GM12878 (cell line): ENCODE results near the gene TBX5. TPM values are rescaled to one million over a fixed set of nuclear protein-coding genes. Genes with fewer than 3 reads are reported as not detected.

ENCODE experiments used
- ATAC-seq: fragments of 200-7000 bp; cut with Tn5 transposase; 3 replicates; pipeline ENCODE4 v1.9.1; 2020; ENCODE audit warnings: mild to moderate bottlenecking, moderate library complexity
- Bru-seq: library from RNA; stranded (reverse); fragments of 400-500 nt; gene quantifications from one replicate; lab custom pipeline; 2021; lab: Mats Ljungman, UMichigan
- BruChase-seq, 2 experiments: library from RNA; stranded (reverse); fragments of 400-500 nt; gene quantifications; one replicate each; lab custom pipeline; 2021; lab: Mats Ljungman, UMichigan
- BruUV-seq: library from RNA; stranded (reverse); fragments of 400-500 nt; replicated peaks from 2 replicates; lab custom pipeline; 2021; lab: Mats Ljungman, UMichigan
- CTCF ChIA-PET: fragments of 300-600 bp; sonication (Branson Sonifier 250); formaldehyde crosslinking; extraction: SDS; loops from one replicate; lab custom pipeline; 2021; ENCODE audit warnings: inconsistent platforms; lab: Yijun Ruan, JAX
- POLR2A ChIA-PET: fragments of 350-600 bp; formaldehyde crosslinking; extraction: SDS; loops from one replicate; lab custom pipeline; 2021; ENCODE audit warnings: inconsistent platforms; lab: Charles Lee
- RAD21 ChIA-PET: fragments of 300-600 bp; sonication (Branson Sonifier 250); formaldehyde crosslinking; loops from one replicate; lab custom pipeline; 2023; ENCODE audit warnings: antibody characterized with exemption; ENCODE audit not compliant: unreplicated experiment; lab: Charles Lee
- SMC1A ChIA-PET: fragments of 300-600 bp; sonication (Branson Sonifier 250); formaldehyde crosslinking; loops from one replicate; lab custom pipeline; 2023; ENCODE audit not compliant: unreplicated experiment, uncharacterized antibody; lab: Charles Lee
- DNase-seq: peaks from one replicate; pipeline ENCODE4 v3.0.0-alpha.2; 2011; ENCODE audit warnings: low read depth, low spot score
- FAIRE-seq: peaks from 3 replicates; lab custom pipeline; 2011; peaks lifted over from hg19 to GRCh38; lab: Jason Lieb, UNC
- H2AFZ ChIP-seq: 2 replicates; pipeline ENCODE4 v1.6.0; 2011; ENCODE audit warnings: low read depth, low read length, control low read depth; ENCODE audit not compliant: control insufficient read depth
- H3K27ac ChIP-seq: 2 replicates; pipeline ENCODE4 v1.5.1; 2011; ENCODE audit warnings: control low read depth; ENCODE audit not compliant: control insufficient read depth, insufficient read depth
- H3K27me3 ChIP-seq, 2 experiments: replicated peaks in 1 of 2; 2 replicates each; pipeline versions ENCODE4 v1.6.0 to v1.6.1; 2011; ENCODE audit warnings: low read length in 1 of 2; ENCODE audit not compliant: control insufficient read depth in 2 of 2, insufficient read depth in 2 of 2
- H3K36me3 ChIP-seq, 2 experiments: 2 replicates each; pipeline ENCODE4 v1.5.1; 2011; ENCODE audit warnings: low read length in 1 of 2; ENCODE audit not compliant: control insufficient read depth in 2 of 2, insufficient read depth in 2 of 2
- H3K4me1 ChIP-seq: 2 replicates; pipeline ENCODE4 v1.6.1; 2011; ENCODE audit warnings: mild to moderate bottlenecking, low read length, moderate library complexity, mixed read lengths; ENCODE audit not compliant: control insufficient read depth, insufficient read depth
- H3K4me2 ChIP-seq: 2 replicates; pipeline ENCODE4 v1.6.0; 2011; ENCODE audit warnings: control low read depth; ENCODE audit not compliant: control insufficient read depth, insufficient read depth
- H3K4me3 ChIP-seq: fragments of 200-600 bp; sonication (generic); 2 replicates; pipeline ENCODE4 v1.5.1; 2016
- H3K79me2 ChIP-seq: 2 replicates; pipeline ENCODE4 v1.6.0; 2011; ENCODE audit warnings: low read length; ENCODE audit not compliant: control insufficient read depth, insufficient read depth
- H3K9ac ChIP-seq: 2 replicates; pipeline ENCODE4 v1.8.0; 2011; ENCODE audit warnings: low read length, control low read depth, mixed read lengths; ENCODE audit not compliant: control insufficient read depth, insufficient read depth
- H3K9me3 ChIP-seq: replicated peaks from 3 replicates; pipeline ENCODE4 v1.5.1; 2011; ENCODE audit warnings: mild to moderate bottlenecking, low read length; ENCODE audit not compliant: control insufficient read depth, insufficient read depth
- H4K20me1 ChIP-seq: 2 replicates; pipeline ENCODE4 v1.6.0; 2011; ENCODE audit not compliant: control insufficient read depth, insufficient read depth
- BCL3 ChIP-seq: IDR thresholded peaks from 2 replicates; pipeline ENCODE4 v1.6.1; 2011; ENCODE audit warnings: borderline replicate concordance, low read depth, mild to moderate bottlenecking, moderate library complexity, low read length; ENCODE audit not compliant: insufficient read depth, poor library complexity, severe bottlenecking
- BHLHE40 ChIP-seq, 2 experiments: fragments of 450-650 bp in 1 of 2; IDR thresholded peaks; 2 replicates each; pipeline ENCODE4 v1.6.1; 2011 to 2017; ENCODE audit warnings: low read depth in 2 of 2, borderline replicate concordance in 1 of 2, improper control_type of control experiment in 1 of 2, low read length in 1 of 2, mild to moderate bottlenecking in 1 of 2
- HDAC2 ChIP-seq: fragments of 200-600 bp; sonication (generic); IDR thresholded peaks from 2 replicates; pipeline ENCODE4 v1.6.1; 2017
- IRF4 ChIP-seq: IDR thresholded peaks from 2 replicates; pipeline ENCODE4 v1.6.1; 2011; ENCODE audit warnings: low read depth, low read length
- KAT2A ChIP-seq: conservative IDR thresholded peaks from 2 replicates; pipeline ENCODE4 v1.6.1; 2011; ENCODE audit warnings: low read depth, low read length; ENCODE audit not compliant: control insufficient read depth
- KLF5 ChIP-seq: fragments of 450-650 bp; IDR thresholded peaks from 2 replicates; pipeline ENCODE4 v1.6.1; 2014; ENCODE audit warnings: mild to moderate bottlenecking; ENCODE audit not compliant: partially characterized antibody
- MEF2B ChIP-seq: fragments of 450-650 bp; IDR thresholded peaks from 2 replicates; pipeline ENCODE4 v1.6.1; 2018; ENCODE audit warnings: mild to moderate bottlenecking, moderate library complexity; ENCODE audit not compliant: partially characterized antibody, poor library complexity, severe bottlenecking
- NFXL1 ChIP-seq: fragments of 450-650 bp; IDR thresholded peaks from 2 replicates; pipeline ENCODE4 v1.6.1; 2017; ENCODE audit warnings: antibody characterized with exemption, mild to moderate bottlenecking, borderline replicate concordance
- NFYB ChIP-seq: IDR thresholded peaks from 2 replicates; pipeline ENCODE4 v1.6.1; 2011; ENCODE audit warnings: low read depth, mild to moderate bottlenecking, low read length, improper control_type of control experiment, moderate library complexity; ENCODE audit not compliant: insufficient read depth
- NR2C1 ChIP-seq: fragments of 450-650 bp; IDR thresholded peaks from 2 replicates; pipeline ENCODE4 v1.6.1; 2017; ENCODE audit warnings: antibody characterized with exemption, mild to moderate bottlenecking, moderate library complexity
- NR2C2 ChIP-seq: IDR thresholded peaks from 2 replicates; pipeline ENCODE4 v1.6.1; 2011; ENCODE audit warnings: borderline replicate concordance, low read depth; ENCODE audit not compliant: control insufficient read depth, insufficient read length
- POLR2AphosphoS2 ChIP-seq: IDR thresholded peaks from 2 replicates; pipeline ENCODE4 v1.6.1; 2011; ENCODE audit warnings: low read depth, mild to moderate bottlenecking, low read length, improper control_type of control experiment, moderate library complexity
- RAD21 ChIP-seq: IDR thresholded peaks from 2 replicates; pipeline ENCODE4 v1.6.1; 2011; ENCODE audit warnings: mild to moderate bottlenecking, low read depth, low read length, moderate library complexity; ENCODE audit not compliant: insufficient read depth
- SUPT20H ChIP-seq: IDR thresholded peaks from 2 replicates; pipeline ENCODE4 v1.6.1; 2011; ENCODE audit warnings: low read depth, mild to moderate bottlenecking, low read length, moderate library complexity, borderline replicate concordance; ENCODE audit not compliant: control insufficient read depth
- TCF12 ChIP-seq: IDR thresholded peaks from 2 replicates; pipeline ENCODE4 v1.6.1; 2011; ENCODE audit warnings: low read depth, mild to moderate bottlenecking, low read length
- YBX1 ChIP-seq: fragments of 450-650 bp; IDR thresholded peaks from 2 replicates; pipeline ENCODE4 v1.6.1; 2016; ENCODE audit warnings: antibody characterized with exemption
- WGBS: methylation state at CpG from one replicate; pipeline ENCODE4 v1.1.6; 2016; ENCODE audit warnings: low lambda C conversion rate; ENCODE audit not compliant: insufficient replicate concordance, insufficient coverage; ENCODE audit errors: missing lambda C conversion rate; 5-methylcytosine and 5-hydroxymethylcytosine counted together
- in situ Hi-C: fragments of 300-500 bp; cut with MboI; formaldehyde crosslinking; loops from 9 replicates; pipeline ENCODE4 v1.14.3; 2018; ENCODE audit warnings: mixed read lengths
- intact Hi-C: fragments of 100-400 bp; cut with micrococcal nuclease; formaldehyde crosslinking; loops from one replicate; pipeline ENCODE4 v1.14.2; 2022; ENCODE audit not compliant: unreplicated experiment
- long read RNA-seq, 2 experiments: library from polyadenylated mRNA; unstranded; transcript quantifications; one replicate each; pipeline ENCODE4 v2.0.0, GENCODE V29; 2019 to 2020
- polyA minus RNA-seq, 3 experiments: library from RNA; depleted of rRNA, polyadenylated mRNA; stranded (reverse); fragments of >200 nt; gene quantifications; 2 replicates each; pipeline ENCODE4 v1.2.3, GENCODE V29; 2011
- polyA plus RNA-seq, 11 experiments: library from polyadenylated mRNA; depleted of rRNA in 4 of 11; unstranded in 6 of 11; stranded (reverse) in 5 of 11; fragments of >200 nt; fragmentation: Nextera tagmentation in 4 of 11; fragmentation: Illumina TruSeq in 1 of 11; extraction: Ambion mirVana in 4 of 11; extraction: Trizol in 1 of 11; gene quantifications; 1 replicate in 1 of 11; 2 replicates in 10 of 11; pipeline versions ENCODE4 v1.2.1 to v1.2.3, GENCODE V29; 2011 to 2016; ENCODE audit warnings: inconsistent platforms in 2 of 11, missing spikeins in 2 of 11, low read depth in 1 of 11
- total RNA-seq, 4 experiments: library from RNA; depleted of rRNA in 3 of 4; stranded (reverse); fragments of >200 nt in 3 of 4; fragmentation: Illumina TruSeq in 1 of 4; extraction: Trizol in 1 of 4; gene quantifications; 2 replicates each; pipeline versions ENCODE4 v1.2.1 to v1.2.3, GENCODE V29; 2013 to 2021
- TF ChIP-seq, protein P1 (sequence below): fragments of 450-650 bp; IDR thresholded peaks from 2 replicates; pipeline ENCODE4 v1.6.1; 2017; ENCODE audit warnings: mild to moderate bottlenecking

The TBX5 gene
- total RNA-seq (2013; cell fraction: nucleolus; rRNA removed), result not detected in 2 replicates
- not detected in 2 replicates for total RNA-seq (2014; rRNA removed)
- not detected in 2 replicates for total RNA-seq (2014; rRNA removed; fragmentation: Illumina TruSeq; extraction: Trizol)
- not detected in 2 replicates for total RNA-seq (2021)
- not detected for polyA plus RNA-seq (2011; ENCODE audit: low read depth)
- polyA plus RNA-seq (2011; rRNA removed), result not detected in 2 replicates
- polyA plus RNA-seq (2011; cell fraction: cytosol; rRNA removed), result not detected in 2 replicates
- polyA plus RNA-seq (2011; cell fraction: nucleus; rRNA removed), result not detected in 2 replicates
- not detected in 2 replicates for polyA plus RNA-seq (2012)
- polyA plus RNA-seq (2014; fragmentation: Illumina TruSeq; extraction: Trizol), result not detected in 2 replicates
- polyA plus RNA-seq (2014; fragmentation: Nextera tagmentation; extraction: Ambion mirVana), result not detected
- not detected in 2 replicates for polyA plus RNA-seq (2014; rRNA removed)
- polyA plus RNA-seq (2016; fragmentation: Nextera tagmentation; extraction: Ambion mirVana), result under 1 TPM in 1 of 2 experiments, not detected in 1; 0.04 TPM
- not detected in 2 replicates for polyA minus RNA-seq (2011; rRNA and poly(A)+ RNA removed)
- polyA minus RNA-seq (2011; cell fraction: cytosol; rRNA and poly(A)+ RNA removed), result not detected in 2 replicates
- not detected in 2 replicates for polyA minus RNA-seq (2011; cell fraction: nucleus; rRNA and poly(A)+ RNA removed)
- Bru-seq, nascent RNA, result not detected
- BruChase-seq, experiment 1, labeled RNA remaining after a 6-hour chase, result not detected
- BruChase-seq, experiment 2, labeled RNA remaining after a 2-hour chase, result not detected
- long read RNA-seq, experiment 1, result 0 reads
- long read RNA-seq, experiment 2, result 0 reads

- Histone ChIP-seq H3K9ac (no peak within 1 kb of the TSS), H3K27ac (no peak within 1 kb of the TSS), H3K36me3 (no peaks in the 10 kb centered on the region), H3K4me1 (no peaks in the 10 kb centered on the region), H2AFZ (no peak within 1 kb of the TSS), H3K9me3 (no peaks in the 10 kb centered on the region; the same call in 2 of the 3 replicates), H3K79me2 (no peaks in the 10 kb centered on the region), H3K4me2 (no peak within 1 kb of the TSS), H4K20me1 (no peaks in the 10 kb centered on the region), H3K27me3 (peaks cover 5 to 39% of the 10 kb centered on the region in 2 experiments), H3K4me3 (no peak within 1 kb of the TSS)
- RAD21 ChIA-PET, result no interaction called here
- FAIRE-seq (no peak), DNase-seq (no peak), ATAC-seq (no peak)
- intact Hi-C loops (no loop called here), in situ Hi-C loops (no loop called here)
- no peak for TF ChIP-seq BHLHE40 (IDR thresholded peaks at IDR 0.05; ENCODE audit: borderline replicate concordance in 1 of 2, low read depth in 2 of 2, low read length in 1 of 2)
- TF ChIP-seq MEF2B, result no peak
- TF ChIP-seq, protein P1, sequence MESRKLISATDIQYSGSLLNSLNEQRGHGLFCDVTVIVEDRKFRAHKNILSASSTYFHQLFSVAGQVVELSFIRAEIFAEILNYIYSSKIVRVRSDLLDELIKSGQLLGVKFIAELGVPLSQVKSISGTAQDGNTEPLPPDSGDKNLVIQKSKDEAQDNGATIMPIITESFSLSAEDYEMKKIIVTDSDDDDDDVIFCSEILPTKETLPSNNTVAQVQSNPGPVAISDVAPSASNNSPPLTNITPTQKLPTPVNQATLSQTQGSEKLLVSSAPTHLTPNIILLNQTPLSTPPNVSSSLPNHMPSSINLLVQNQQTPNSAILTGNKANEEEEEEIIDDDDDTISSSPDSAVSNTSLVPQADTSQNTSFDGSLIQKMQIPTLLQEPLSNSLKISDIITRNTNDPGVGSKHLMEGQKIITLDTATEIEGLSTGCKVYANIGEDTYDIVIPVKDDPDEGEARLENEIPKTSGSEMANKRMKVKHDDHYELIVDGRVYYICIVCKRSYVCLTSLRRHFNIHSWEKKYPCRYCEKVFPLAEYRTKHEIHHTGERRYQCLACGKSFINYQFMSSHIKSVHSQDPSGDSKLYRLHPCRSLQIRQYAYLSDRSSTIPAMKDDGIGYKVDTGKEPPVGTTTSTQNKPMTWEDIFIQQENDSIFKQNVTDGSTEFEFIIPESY, result no peak
- TF ChIP-seq NFYB, result no peak
- no peak for TF ChIP-seq TCF12
- TF ChIP-seq SUPT20H, result no peak
- no peak for TF ChIP-seq POLR2AphosphoS2
- TF ChIP-seq RAD21, result no peak
- TF ChIP-seq NR2C1, result no peak
- no peak for TF ChIP-seq YBX1
- TF ChIP-seq KLF5, result no peak
- TF ChIP-seq NR2C2, result no peak
- TF ChIP-seq BCL3, result no peak
- TF ChIP-seq HDAC2, result no peak
- no peak for TF ChIP-seq NFXL1
- TF ChIP-seq KAT2A, result no peak
- TF ChIP-seq IRF4, result no peak
- CTCF ChIA-PET, result no interaction called here
- SMC1A ChIA-PET, result no interaction called here
- POLR2A ChIA-PET, result no interaction called here
- BruUV-seq, result no TSS peak
- 26% methylated on average over 33 of the region's 39 CpGs for WGBS
Measured at GRCh38 chr12:114405519-114406271, at the start of gene TBX5. TBX5 (minus strand) TSS chr12:114406144; CDS start chr12:114403898, 2,246 bp downstream.
